Effector CD8-positive, alpha-beta T cell (primary cell): ENCODE measurements around the gene DGUOK.

ENCODE experiments used
- DNase-seq: peaks from one replicate; lab custom pipeline; 2025; lab: John Stamatoyannopoulos, UW

DGUOK gene

DNA sequence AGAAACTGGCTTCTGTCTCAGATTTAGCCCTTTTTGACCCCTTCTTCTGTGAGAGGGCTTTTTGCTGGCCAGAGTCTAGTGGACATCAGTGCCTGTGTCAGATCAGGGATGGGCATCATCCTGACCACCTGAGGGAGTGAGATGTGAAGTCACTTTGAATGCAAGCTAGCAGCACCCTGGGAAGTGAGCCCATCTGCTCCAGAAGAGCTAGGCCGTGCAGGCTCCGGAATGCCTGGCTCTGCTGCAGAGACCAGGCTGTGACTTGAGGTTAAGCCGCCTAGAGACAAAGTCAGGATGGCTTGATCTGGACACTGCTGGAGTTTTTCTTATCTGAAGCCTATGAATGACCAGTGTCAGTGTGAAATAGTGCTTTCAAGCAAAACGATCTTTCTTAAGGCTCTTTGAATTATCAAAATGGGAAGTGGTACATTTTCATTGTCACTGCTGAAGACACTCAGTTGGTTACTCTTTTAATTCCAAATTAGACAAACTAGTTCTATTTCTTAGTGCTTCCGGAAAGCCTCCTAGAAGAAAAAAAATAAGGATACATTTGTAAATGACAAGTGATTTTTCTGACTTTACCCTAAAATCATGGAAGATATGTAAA, 20.8 kb downstream of the DGUOK start:
- DNase-seq = no peak

DNA sequence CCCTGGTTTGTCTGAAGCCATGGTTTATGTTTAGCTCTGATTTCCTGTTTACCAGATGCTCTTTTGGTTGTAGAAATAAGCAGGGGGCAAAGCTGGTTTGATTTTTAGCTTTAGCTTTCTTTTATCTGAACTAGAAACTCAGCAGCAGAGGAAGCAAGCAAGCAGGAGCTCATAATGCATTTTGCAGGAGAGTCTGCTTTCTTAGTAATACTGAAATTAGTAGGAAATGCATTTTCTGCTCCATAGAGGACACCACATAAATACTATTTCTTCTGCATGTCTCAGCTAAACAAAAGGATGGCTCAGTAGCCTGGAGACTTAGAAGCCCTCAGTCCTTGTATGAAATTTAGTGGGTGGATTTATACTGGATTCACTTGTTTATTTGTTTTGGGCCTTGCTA, 23.1 kb downstream of the DGUOK start:
- no peak for DNase-seq

DNA sequence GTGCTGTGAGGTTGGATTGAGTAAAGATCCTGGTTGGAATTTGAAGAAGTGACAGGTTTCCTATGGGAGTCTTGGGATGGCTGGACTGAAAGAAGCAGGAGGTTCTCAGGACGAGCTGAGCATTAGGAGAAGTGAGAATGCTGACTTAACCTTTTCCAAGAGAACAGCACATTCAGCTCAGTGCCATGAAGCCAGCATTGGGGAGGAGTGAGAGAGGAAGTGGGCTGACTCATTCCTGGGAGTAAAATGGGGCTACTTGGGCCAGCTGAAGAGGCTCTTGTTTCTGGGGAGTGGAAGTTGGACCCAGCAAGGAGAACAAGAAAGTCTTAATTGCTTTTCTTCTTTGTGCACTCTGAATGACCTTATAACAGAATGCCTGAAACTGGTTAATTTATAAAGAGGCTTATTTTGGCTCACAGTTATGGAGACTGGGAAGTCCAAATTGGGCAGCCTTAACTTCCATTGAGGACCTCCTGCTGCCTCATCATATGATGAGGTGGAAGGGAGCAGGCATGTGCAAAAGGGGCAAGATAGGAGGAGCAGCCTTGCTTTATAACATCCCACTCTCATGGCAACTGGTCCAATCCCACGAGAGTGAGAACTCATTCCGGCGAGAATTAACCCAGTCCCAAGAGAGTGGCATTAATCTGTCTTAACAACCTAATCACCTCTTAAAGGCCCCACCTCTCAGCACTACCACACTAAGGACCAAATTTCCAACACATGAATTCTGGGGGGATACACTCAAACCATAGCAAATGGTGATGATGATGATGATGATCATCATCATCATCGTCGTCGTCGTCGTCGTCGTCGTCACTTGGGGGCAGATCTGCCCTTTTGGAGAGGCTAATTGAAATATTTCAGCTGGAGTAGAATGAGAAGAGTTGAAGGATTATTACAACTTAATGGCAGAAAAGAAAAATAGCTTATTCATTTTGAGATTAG, 26.1 kb downstream of the DGUOK start:
- DNase-seq = no peak

DNA sequence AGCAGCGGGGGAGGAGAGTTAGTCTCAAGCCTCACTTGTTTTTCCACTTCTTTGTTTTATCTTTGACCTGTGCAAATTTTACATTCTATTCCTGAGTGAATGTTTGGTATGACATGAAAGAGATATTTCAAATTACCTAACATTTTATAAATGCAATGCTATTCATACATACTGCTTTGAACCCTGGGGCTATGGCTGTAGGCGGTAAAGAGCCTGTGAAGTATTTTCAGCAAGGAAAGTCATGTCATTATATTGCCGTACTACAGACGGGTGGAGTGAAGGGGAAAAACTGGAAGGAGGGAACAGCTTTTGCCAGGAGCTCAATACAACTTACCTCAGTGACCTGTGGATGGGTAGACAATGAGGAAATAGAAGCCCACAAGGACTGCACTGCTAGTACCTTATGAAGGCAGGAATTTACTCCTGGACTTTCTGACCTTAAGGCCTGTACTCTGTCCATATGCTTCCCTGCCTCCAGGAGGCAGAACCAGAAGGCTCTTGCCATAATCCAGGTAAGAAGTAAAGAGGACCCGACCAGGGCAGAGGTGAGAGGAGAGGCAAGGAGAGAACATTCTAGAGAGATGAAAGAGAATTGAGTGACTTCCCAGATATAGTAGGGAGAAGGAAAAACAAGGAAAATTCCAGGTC, 29.7 kb downstream of the DGUOK start:
- no peak for DNase-seq

DNA sequence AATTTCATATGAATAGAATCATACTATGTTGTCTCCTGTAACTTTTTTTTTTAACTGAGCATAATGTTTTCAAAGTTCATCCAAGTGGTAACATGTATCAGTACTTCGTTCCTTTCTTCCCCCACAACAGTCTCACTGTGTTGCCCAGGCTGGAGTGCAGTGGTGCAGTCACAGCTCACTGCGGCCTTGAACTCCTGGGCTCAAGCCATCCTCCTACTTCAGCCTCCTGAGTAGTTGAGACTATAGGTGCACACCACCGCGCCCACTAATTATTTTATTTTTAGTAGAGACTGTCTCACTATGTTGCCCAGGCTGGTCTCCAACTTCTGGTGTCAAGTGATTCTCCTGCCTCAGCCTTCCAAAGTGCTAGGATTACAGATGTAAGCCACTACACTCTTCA, 34.6 kb downstream of the DGUOK start:
- no peak for DNase-seq

DNA sequence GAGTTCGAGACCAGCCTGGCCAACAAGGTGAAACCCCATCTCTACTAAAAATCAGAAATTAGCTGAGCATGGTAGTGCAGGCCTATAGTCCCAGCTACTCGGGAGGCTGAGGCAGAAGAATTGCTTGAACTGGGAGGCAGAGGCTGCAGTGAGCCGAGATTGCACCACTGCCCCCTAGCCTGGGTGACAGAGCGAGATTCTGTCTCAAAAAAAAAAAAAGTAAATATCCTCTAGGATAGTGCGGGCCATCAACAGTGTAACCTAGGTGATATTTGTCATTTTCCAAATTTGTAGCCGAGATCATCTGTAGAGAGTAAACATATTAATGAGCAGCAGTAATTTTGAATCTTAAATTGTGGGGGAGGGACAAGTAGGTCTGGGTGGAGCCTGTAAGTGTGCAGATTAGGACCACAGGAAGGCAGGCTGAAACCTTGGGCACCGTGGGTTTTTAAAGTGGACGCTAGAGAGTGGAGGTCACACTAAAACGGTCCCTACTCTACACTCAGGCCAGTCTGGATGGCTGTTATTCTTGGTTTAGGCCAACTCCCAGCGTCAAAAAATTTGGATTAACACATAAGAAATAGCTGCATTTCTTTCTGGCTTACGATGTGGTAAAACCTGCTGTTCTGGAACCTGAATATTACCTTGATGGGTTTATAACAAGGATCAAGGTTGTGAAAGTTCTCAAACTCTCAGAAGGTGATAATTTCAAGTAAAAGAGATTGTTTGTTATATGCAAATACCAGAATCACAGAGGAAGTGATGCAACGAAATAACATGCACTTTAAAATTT, 35.3 kb downstream of the DGUOK start:
- no peak for DNase-seq

DNA sequence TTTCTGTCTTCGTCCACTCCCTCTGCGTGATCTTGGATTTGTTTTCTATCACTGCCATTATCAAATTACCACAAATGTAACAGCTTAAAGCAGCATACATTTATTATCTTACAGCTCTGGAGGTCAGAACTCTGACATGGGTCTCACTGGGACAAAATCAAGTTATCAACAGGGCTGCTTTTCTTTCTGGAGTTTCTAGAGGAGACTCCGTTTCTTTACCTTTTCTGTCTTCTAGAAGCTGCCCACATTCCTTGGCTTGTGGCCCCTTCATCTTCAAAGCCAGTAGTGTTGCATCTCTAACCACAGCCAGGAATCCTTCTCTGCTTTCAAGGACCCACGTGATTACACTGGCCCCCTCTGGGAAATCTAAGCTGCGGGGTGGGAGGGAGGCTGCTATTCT, 36.1 kb downstream of the DGUOK start:
- no peak for DNase-seq

DNA sequence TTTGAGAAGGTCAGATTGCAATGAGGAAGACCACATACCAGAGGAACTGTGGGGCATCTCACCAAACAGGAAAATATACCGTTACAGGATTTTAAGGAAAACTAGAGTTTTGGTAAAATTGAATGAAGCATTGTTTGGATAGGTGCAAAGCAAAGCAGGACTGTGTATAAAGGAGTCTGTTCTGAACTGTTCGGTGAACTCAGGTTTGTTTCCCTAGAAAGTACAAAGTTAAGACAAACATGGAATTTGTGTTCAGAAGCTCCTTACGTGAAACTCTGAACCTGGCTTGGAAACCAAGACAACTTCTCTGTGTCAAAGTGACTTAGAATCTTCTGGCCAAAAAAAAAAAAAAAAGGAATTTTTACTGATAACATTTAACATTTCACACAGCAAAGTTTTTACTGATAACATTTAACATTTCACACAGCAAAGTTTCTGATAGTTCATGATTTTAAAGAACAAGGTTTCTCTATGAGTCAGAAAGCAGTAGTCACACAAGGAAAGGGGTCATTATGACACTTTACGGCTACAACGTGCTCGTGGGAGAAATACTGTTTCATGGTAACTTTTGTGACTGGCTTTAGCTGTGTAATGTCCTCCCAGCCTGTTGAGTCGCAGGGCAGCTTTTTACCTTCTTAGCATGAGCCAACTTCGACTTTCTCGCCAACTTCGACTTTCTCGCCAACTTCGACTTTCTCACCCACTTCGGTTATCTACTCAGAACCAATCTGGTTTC, 36.9 kb downstream of the DGUOK start:
- DNase-seq = no peak

DNA sequence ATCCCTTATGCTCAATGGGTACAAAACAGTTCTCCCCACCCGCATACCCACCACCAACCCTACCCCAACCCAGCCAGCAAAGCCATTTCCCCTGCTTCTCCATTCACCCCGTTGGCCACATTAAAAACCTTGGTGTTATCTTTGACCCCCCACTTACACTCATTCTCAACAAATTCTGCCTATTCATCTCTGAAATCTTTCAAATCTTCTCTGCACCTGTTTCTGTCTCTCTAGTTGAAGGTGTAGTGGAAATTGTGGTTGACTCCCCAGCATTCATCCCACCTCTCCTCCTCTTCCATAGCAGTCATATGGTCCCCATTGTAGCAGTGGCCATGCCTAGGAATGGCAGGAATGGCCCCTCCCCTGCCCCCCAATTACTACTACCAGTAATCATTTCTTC, 37.5 kb downstream of the DGUOK start:
- DNase-seq = no peak

DNA sequence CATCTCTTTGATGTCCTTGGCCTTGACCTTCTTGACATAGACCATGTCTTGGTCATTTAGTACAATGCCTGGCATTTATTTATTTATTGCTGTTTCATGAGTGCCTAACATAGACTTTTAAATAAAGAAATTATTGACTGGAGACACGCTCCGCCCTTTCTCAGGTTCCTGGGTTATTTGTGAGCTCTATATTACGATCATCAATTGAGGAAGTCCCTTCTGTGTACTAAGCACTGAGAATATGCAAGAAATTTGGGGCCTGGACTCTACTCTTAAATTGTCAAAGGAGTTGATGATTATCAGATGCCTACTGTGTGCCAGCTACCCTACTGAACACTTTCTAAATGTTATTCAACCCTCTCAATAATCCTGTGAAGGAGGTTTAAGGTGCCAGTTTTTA, 38.4 kb downstream of the DGUOK start:
- DNase-seq = no peak

DNA sequence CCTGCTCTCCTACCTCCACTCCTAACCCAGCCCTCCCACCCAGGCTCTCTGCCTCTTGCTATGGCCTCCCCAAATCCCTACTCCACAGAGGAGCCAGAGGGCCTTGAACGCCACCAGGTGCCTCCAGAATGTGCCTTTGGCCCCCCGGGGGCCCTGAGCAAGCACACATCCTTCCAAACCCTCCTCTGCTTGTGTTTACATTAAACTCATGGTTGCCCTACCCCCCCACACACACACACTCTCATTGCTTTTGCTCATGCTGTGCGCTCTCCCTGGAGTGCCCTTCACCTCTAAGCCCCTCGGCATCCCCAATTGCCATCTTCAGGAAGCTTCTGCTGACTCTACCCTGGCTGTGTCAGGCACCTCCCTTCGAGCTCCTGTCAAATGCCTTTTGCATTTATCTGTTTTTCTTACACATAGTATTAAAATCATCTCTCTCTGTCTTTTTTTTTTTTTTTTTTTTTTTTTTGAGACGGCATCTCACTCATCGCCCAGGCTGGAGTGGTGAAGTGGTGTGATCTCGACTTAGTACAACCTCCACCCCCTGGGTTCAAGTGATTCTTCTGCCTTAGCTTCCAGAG, 41.8 kb downstream of the DGUOK start:
- DNase-seq = no peak

DNA sequence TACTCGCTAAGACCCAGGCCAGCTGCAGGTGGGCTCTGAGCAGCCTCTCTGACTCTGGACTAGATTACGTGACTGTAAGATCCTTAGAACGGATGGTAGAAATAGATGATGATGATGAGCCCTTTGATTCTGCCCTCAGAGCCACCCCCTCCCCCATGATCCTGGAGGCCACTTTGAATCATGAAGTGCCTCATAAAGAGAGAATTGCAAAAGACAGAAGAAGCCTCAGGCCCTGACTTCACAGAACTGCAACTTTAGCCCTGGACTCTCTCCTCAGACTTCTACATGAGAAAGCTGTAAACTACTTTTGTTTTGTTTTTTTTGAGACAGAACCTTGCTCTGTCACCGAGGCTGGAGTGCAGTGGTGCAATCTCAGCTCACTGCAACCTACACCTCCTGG, 42.7 kb downstream of the DGUOK start:
- no peak for DNase-seq

DNA sequence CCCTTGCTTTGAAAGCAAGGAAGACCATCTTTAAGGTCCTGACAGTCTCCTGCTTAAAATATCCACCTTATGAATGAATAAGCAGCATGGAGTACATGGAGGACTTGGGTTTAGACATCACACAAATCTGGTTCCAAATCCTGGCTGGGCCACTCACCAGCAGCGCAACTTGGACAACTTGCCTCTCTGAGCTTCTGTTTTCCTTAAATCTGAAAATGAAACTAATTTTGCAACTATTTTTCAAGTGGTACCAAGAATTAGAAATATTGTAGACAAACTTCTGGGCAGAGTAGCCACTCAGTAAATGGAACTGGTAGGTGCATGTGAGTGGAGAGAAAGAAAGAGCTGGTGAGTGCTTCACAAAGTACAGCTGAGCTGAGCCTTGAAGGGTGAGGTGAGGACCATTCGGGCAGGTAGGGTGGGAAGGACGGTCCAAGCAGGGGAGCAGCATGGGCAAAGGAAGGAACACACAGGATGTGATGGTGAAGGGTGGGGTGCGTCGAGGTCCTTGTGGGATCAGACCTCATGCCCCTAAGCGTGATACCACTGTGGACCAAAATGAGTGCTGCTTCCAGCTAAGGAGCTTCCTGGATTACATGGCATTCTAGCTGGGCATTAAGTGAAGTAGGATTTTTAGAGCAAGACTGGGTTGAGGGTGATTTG, 43.6 kb downstream of the DGUOK start:
- DNase-seq = no peak

DNA sequence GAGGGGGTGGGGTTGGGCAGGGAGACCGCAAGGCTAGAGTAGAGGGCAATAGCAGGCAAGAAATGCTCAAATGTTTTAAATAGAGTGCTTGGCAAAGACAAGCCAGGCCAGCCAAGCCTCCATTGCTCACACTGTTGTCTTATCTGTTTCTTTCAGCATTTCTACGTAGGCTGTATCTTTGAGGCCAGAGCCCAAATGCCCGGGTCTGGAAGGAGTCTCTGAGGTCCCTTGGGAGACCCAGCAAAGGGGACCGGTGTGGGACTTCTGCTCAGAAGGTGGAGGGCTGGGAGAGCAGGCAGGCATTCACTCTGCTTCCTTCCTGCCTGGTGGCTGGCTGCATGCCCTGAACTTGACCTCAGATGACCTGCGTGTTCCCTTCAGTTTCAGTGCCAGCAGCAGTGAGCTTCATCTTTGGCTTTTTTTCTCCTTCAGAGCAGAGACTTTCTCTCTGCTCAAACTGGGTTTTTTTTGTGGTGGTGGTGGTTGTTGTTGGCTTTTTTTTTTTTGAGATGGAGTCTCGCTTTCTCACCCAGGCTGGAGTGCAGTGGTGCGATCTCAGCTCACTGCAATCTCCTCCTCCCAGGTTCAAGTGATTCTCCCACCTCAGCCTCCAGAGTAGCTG, 44.3 kb downstream of the DGUOK start:
- peak; percentile 43 for DNase-seq

DNA sequence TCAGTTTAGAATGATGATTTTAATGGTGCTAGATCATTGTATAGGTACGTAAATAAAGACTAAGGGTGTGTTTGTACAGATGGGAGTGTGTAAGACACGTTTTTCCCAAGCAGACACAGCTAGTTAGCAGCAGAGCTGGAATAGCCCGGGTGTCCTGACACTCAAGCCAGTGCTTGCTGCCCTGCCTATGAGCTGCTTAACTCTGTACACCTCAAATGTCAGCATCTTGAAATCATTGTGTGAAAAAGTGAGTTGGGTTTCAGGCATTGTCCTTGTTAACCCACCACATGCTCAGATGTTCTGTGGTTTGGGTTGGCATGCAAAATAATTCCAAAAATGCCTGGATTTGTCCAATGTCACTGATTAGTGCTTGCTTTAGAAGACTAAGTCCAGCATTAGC, 45.0 kb downstream of the DGUOK start:
- no peak for DNase-seq

DNA sequence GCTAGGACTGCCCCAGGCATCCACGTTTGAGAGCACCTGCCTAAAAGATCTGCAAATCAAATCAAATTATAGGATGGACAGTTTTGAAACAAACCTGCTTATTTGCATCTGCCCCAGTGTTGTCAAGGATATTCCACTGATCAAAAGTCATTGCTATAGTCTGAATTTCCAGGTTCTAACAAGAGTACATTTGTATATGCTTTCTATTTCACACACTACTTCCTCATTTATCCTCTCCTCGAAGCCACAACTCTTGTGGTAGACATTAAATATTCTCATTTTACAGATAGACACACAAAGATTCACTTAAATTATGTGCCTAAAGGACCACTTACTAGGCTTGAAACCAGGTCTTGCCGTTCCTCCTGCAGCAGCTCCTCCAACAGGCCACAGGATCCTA, 46.2 kb downstream of the DGUOK start:
- no peak for DNase-seq

DNA sequence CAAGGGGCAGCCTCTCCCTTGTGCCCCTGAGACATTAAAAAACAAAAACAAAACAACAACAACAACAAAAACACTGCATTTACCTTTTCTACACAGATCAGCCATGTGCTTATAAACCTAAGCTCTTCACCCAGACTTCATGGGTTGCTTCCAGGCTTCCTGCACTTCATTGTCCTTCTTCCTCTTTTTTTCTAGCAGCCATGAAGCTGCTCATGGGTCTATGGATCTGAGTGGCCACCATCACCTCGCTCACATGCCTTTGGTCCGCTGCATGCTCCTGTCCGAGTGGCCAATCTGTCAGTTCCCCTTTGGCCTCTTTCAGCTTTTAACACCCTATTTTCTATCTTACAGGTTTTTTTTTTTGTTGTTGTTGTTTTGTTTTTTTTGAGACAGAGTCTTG, 49.1 kb downstream of the DGUOK start:
- DNase-seq = no peak

DNA sequence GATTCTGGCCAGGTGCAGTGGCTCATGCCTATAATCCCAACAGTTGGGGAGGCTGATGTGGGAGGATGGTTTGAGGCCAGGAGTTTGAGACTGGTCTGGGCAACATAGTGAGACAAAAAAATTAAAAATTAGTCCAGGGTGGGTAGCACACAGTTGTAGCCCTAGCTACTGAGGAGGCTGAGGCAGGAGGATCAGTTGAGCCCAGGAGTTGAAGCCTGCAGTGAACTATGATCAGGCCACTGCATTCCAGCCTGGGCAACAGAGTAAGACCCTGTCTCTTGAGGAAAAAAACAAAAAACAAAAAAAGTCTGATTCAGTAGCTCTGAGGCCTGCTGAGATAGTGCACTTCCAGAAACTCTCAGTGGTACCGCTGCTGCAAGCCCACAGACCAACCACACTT, 50.1 kb downstream of the DGUOK start:
- no peak for DNase-seq

DNA sequence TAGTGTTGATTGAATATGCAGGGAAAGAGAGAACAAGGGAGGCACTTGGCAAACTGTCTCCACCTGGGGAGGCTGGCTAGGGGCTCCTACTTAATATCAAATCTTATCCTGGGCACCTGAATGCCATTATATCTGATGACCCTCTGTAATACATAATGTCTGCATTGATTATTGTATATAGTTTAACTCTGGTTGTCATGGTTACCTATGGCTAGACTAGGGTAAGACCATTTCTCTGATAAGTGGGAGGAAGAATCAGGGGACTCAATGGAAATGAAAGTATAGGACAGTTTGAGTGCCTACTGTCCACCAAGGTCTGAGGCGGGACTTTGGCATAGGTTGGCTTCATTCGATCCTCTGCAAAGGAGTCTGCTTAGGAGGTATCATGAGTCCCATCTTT, 50.8 kb downstream of the DGUOK start:
- no peak for DNase-seq

DNA sequence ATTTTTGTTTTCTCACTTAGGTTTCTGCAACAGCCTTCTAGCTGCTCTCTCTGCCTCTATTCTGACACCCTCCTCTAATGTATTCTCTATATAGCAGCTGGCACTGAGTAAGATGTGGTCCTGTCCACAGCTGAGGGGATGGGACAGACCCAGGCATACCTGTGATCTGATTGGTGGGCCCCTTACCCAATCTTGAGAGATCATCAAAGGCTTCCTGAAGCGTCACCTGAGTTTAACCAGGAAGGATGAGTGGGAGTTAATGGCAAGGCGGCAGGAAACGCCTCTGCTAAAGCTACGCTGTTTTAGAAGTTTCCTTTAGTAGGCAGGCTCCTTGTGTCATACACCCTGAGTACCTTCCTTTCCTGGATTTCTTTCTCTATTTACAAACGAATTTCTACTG, 52.3 kb downstream of the DGUOK start:
- DNase-seq = peak; percentile 58
